KMS-11 (cell line): Measurements from ENCODE around the gene SLC7A9.

ENCODE experiments used
- H2AFZ ChIP-seq: fragments of 200-600 bp; sonication (generic); 2 replicates; pipeline ENCODE4 v1.6.1; 2016; ENCODE audit warnings: antibody characterized with exemption, mixed run types, low read depth
- H3K27ac ChIP-seq: fragments of 200-600 bp; sonication (generic); 2 replicates; pipeline ENCODE4 v1.6.1; 2016; ENCODE audit warnings: mild to moderate bottlenecking, mixed run types
- H3K27me3 ChIP-seq: fragments of 200-600 bp; sonication (generic); 2 replicates; pipeline ENCODE4 v1.6.1; 2017; ENCODE audit warnings: mild to moderate bottlenecking, low read depth, mixed run types, moderate library complexity; ENCODE audit not compliant: insufficient read depth
- H3K36me3 ChIP-seq: fragments of 200-600 bp; sonication (generic); 2 replicates; pipeline ENCODE4 v1.6.1; 2017; ENCODE audit warnings: mild to moderate bottlenecking, mixed run types; ENCODE audit not compliant: insufficient read depth
- H3K4me1 ChIP-seq: fragments of 200-600 bp; sonication (generic); 2 replicates; pipeline ENCODE4 v1.6.1; 2016; ENCODE audit warnings: mild to moderate bottlenecking, low read depth, mixed run types; ENCODE audit not compliant: poor library complexity, severe bottlenecking
- H3K4me2 ChIP-seq: fragments of 200-600 bp; sonication (generic); 2 replicates; pipeline ENCODE4 v1.7.0; 2016; ENCODE audit warnings: mild to moderate bottlenecking, mixed run types
- H3K4me3 ChIP-seq: fragments of 200-600 bp; sonication (generic); IDR thresholded peaks from 2 replicates; pipeline ENCODE4 v1.6.1; 2017; ENCODE audit warnings: low read depth, low read length, mixed read lengths; ENCODE audit not compliant: insufficient read depth
- H3K79me2 ChIP-seq: fragments of 200-600 bp; sonication (generic); 2 replicates; pipeline ENCODE4 v1.6.1; 2016; ENCODE audit warnings: low read depth, mixed run types; ENCODE audit not compliant: insufficient read depth
- H3K9ac ChIP-seq: fragments of 200-600 bp; sonication (generic); 2 replicates; pipeline ENCODE4 v1.6.1; 2016; ENCODE audit warnings: mild to moderate bottlenecking, mixed run types
- H4K20me1 ChIP-seq: fragments of 200-600 bp; sonication (generic); 2 replicates; pipeline ENCODE4 v1.6.1; 2016; ENCODE audit warnings: mild to moderate bottlenecking, mixed run types; ENCODE audit not compliant: insufficient read depth
- CTCF ChIP-seq: fragments of 200-600 bp; sonication (generic); conservative IDR thresholded peaks from 2 replicates; pipeline ENCODE4 v1.6.1; 2017; ENCODE audit warnings: low read depth, mild to moderate bottlenecking, antibody characterized with exemption, low read length, moderate library complexity, mixed read lengths

SLC7A9 gene

DNA sequence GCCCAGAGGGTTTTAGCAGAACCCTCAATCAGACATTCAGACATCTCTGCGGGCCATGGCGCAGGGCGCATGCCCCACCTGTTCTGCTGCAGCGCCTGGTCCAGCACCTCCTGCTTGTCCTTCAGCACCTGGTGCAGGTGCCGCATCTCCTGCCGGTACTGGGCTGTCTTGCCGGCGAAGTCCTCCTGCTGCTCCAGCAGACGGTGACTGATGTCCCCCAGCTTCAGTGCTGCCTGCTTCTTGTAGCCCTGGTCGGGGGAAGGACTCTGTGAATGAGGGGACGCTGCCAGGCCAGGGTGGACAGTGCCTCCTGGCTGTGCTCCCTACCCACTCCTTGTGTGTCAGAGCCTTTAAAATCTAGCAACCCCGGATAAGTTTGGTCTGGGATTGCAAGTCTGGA lies 12.2 kb upstream of the SLC7A9 start:
- Histone ChIP-seq H3K27me3 (no peaks in the 10 kb centered on the region), H3K9ac (no peak overlapping the region), H2AFZ (no peak overlapping the region), H3K36me3 (no peaks in the 10 kb centered on the region), H3K4me1 (no peaks in the 10 kb centered on the region), H3K27ac (no peak overlapping the region), H4K20me1 (no peaks in the 10 kb centered on the region), H3K4me2 (no peak overlapping the region), H3K4me3 (no peak overlapping the region), H3K79me2 (no peaks in the 10 kb centered on the region)
- no peak for TF ChIP-seq CTCF

GRCh38 chr19:32880622-32881021 lies 11.1 kb upstream of the SLC7A9 start:
- H3K9ac ChIP-seq: no peak overlapping the region
- H3K79me2 ChIP-seq: no peaks in the 10 kb centered on the region
- H3K4me3 ChIP-seq: no peak overlapping the region
- no peak overlapping the region for H2AFZ ChIP-seq
- no peak for TF ChIP-seq CTCF
- H4K20me1 ChIP-seq: no peaks in the 10 kb centered on the region
- H3K27me3 ChIP-seq: no peaks in the 10 kb centered on the region
- no peaks in the 10 kb centered on the region for H3K4me1 ChIP-seq
- H3K36me3 ChIP-seq: no peaks in the 10 kb centered on the region
- no peak overlapping the region for H3K4me2 ChIP-seq
- no peak overlapping the region for H3K27ac ChIP-seq

DNA sequence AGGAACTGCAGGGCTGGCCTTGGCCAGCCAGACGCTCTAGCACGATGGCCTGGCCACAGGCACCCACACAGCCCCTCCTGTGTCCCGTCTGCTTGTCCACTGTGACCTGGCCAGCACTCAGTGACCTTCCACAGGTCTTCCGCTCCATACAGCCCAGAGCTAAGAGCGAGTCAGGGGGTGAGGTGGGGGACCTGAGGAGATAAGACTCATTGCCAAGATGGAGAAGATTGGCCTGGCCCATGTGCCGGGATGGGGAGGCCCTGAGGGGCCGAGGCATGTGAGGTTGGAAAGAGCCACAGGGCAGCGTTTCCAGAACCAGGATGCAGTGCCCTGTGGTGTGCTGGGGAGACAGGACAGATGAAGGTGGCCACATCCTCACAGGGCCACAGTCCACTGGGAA lies 10.2 kb upstream of the SLC7A9 start:
- H3K4me1 ChIP-seq: no peaks in the 10 kb centered on the region
- no peak overlapping the region for H3K4me2 ChIP-seq
- H2AFZ ChIP-seq: no peak overlapping the region
- H4K20me1 ChIP-seq: no peaks in the 10 kb centered on the region
- H3K36me3 ChIP-seq: no peaks in the 10 kb centered on the region
- TF ChIP-seq CTCF: no peak
- H3K79me2 ChIP-seq: no peaks in the 10 kb centered on the region
- no peaks in the 10 kb centered on the region for H3K27me3 ChIP-seq
- H3K4me3 ChIP-seq: no peak overlapping the region
- no peak overlapping the region for H3K9ac ChIP-seq
- H3K27ac ChIP-seq: no peak overlapping the region

DNA sequence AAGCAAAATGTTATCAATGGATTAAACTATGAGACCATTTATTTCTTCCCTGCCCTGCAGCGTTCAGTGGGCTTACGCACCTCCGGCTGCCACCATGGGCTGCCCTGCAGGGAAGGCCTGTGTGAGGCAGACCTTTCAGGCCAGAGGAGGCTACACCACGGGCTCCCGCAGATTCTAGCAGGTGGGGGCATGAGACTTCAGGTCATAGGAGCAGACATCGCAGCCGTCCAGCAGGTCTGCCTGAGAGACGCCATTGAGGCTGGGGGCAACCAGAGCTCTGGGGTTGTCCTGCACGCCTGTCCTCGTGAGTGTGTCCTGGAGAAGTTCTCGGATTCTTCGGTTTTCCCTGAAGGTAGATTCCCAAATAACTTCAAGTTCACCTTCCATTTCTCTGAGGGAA lies 9.4 kb upstream of the SLC7A9 start:
- Histone ChIP-seq H2AFZ (no peak overlapping the region), H3K27me3 (no peaks in the 10 kb centered on the region), H3K4me1 (no peaks in the 10 kb centered on the region), H4K20me1 (no peaks in the 10 kb centered on the region), H3K27ac (no peak overlapping the region), H3K4me2 (no peak overlapping the region), H3K4me3 (no peak overlapping the region), H3K79me2 (no peaks in the 10 kb centered on the region), H3K36me3 (no peaks in the 10 kb centered on the region), H3K9ac (no peak overlapping the region)
- no peak for TF ChIP-seq CTCF
